Measurements from ENCODE around the gene ZNF516. TPM values are rescaled to one million over a fixed set of nuclear protein-coding genes. Genes with fewer than 3 reads are reported as not detected.

Gene ZNF516
- total and polyA plus RNA-seq, 2 of the 4 experiments (the other 2 are of a cell fraction) = 7.9 to 16.9 TPM

DNA sequence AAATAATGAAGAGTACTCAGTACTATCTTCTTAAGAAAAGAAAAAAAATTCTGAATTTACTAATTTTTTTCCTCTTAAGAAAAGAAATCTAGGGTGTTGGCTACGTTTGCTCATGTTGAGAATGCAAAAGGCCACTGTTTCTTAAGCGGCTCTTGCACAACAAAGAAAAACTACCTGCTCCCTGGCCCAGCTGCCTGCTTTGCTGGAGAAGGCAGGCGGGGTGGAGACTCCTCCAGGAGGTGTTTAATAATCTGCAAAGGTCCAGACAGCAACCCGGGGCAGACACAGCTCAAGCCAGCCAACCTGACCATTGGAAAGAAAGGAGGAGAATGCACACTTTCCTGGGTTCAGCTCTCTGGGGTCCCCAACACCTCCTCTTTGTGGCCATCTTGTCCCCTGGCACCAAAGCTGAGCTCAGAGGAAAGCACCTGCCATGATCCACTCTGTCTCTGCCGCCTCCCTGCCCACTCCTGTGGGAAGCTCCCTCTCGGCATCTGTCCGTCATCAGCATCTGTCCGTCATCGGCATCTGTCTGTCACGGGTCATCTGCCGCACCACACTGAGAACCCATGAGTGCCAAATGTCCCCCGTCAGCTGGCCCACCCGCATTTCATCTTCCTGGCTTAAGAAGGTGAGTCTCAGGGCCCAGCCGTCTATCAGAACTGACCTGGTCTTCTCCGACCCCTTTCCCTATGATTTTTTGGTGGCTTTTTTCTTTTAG lies 11.9 kb downstream of the ZNF516 start:
- H4K8ac ChIP-seq (ENCODE audit: low read depth in 2 of 2, low read length in 2 of 2) = no peak overlapping the region
- H4K5ac ChIP-seq (ENCODE audit: low read depth, low read length) = no peak overlapping the region
- H3K4me1 ChIP-seq (ENCODE audit: control insufficient read depth, insufficient read depth, low read length) = peaks cover 20% of the 10 kb centered on the region
- H3K36me3 ChIP-seq (ENCODE audit: control insufficient read depth, insufficient read depth, low read length) = peaks cover 7% of the 10 kb centered on the region; the same call in 1 of the 2 replicates
- peaks cover 21 to 83% of the 10 kb centered on the region in 2 experiments for H3K79me1 ChIP-seq (ENCODE audit: low read depth in 1 of 2, low read length in 2 of 2)
- in situ Hi-C loops (cut with MboI; ENCODE audit: low sequenced_read_pairs) (no loop called here), dilution Hi-C loops (cut with HindIII; ENCODE audit: low sequenced_read_pairs, unreplicated experiment) (no loop called here), intact Hi-C loops (cut with micrococcal nuclease) (no loop called here)
- no peak overlapping the region for H2BK5ac ChIP-seq (ENCODE audit: low read depth, low read length, poor library complexity, severe bottlenecking)
- ChIA-PET POLR2A (ENCODE audit: unreplicated experiment) (no interaction called here), CTCF (no interaction called here)
- H3K4ac ChIP-seq (ENCODE audit: low read depth, low read length) = no peak overlapping the region
- H2AK5ac ChIP-seq (ENCODE audit: low read depth, low read length) = no peak overlapping the region
- H3K23ac ChIP-seq (ENCODE audit: low read depth, low read length) = no peak overlapping the region
- WGBS, 2 experiments (ENCODE audit: extremely low coverage in 2 of 2, insufficient read length in 1 of 2) = 94% methylated on average over 6 of the region's 15 CpGs; no CpG with 5 or more reads in 1 of the 2 experiments
- H4K91ac ChIP-seq (ENCODE audit: insufficient read depth, low read depth, low read length) = no peak overlapping the region
- no peak overlapping the region for H3K4me2 ChIP-seq (ENCODE audit: low read depth, low read length)
- DNase-seq (no peak), ATAC-seq (ENCODE audit: low read depth) (no peak)
- H3K27me3 ChIP-seq (ENCODE audit: control insufficient read depth, insufficient read depth, low read length) = no peaks in the 10 kb centered on the region
- no peaks in the 10 kb centered on the region for H3K9me3 ChIP-seq (ENCODE audit: control insufficient read depth, insufficient read depth, low read length)
- no peak overlapping the region for H2BK15ac ChIP-seq (ENCODE audit: low read depth, low read length)
- H3K14ac ChIP-seq (replicated peaks; ENCODE audit: low read depth, low read length) = no peak overlapping the region
- no TSS peak for BruUV-seq (replicated peaks)
- no peak overlapping the region for H2AFZ ChIP-seq (replicated peaks; ENCODE audit: low read length, poor library complexity)
- no peak overlapping the region for H2BK120ac ChIP-seq (ENCODE audit: low read depth, low read length)
- H3K27ac ChIP-seq (ENCODE audit: insufficient read depth, low read length) = no peak overlapping the region
- H3K4me3 ChIP-seq (ENCODE audit: insufficient read depth, low read depth, low read length) = no peak overlapping the region
- H4K20me1 ChIP-seq (ENCODE audit: insufficient read depth, low read length) = peaks cover 64% of the 10 kb centered on the region
- no peak overlapping the region for H2BK20ac ChIP-seq (ENCODE audit: low read depth, low read length)
- no peak overlapping the region for H3K18ac ChIP-seq (ENCODE audit: low read depth, low read length)
- no peak overlapping the region for H2AK9ac ChIP-seq (replicated peaks; ENCODE audit: low read depth, low read length, poor library complexity)
- no peak for TF ChIP-seq NFE2L2 (IDR thresholded peaks at IDR 0.05; ENCODE audit: low read depth, low read length)
- TF ChIP-seq CTCF (conservative IDR thresholded peaks at IDR 0.05; ENCODE audit: low read depth, low read length) = no peak
- no peak for TF ChIP-seq MAZ (IDR thresholded peaks at IDR 0.05; ENCODE audit: borderline replicate concordance, low read depth, low read length)
- TF ChIP-seq CEBPB (IDR thresholded peaks at IDR 0.05; ENCODE audit: low read depth, low read length) = no peak
- no peak for TF ChIP-seq USF2 (IDR thresholded peaks at IDR 0.05; ENCODE audit: low read depth, low read length)
- TF ChIP-seq RAD21 (IDR thresholded peaks at IDR 0.05; ENCODE audit: low read length) = no peak
- TF ChIP-seq FOS (IDR thresholded peaks at IDR 0.05; ENCODE audit: low read depth, low read length) = no peak
- no peak for TF ChIP-seq RCOR1 (IDR thresholded peaks at IDR 0.05; ENCODE audit: insufficient replicate concordance, low read length)
- TF ChIP-seq RFX5 (IDR thresholded peaks at IDR 0.05; ENCODE audit: low read depth, low read length) = no peak
- H3K9ac ChIP-seq (ENCODE audit: low read depth, low read length) = no peak overlapping the region
- H3K56ac ChIP-seq (ENCODE audit: extremely low read depth, insufficient read depth, low read length) = no peak overlapping the region
- H3K9me1 ChIP-seq (ENCODE audit: insufficient read depth, low read length) = peaks cover 25% of the 10 kb centered on the region
